ENCODE measurements around the gene USH1C.

The USH1C gene

DNA sequence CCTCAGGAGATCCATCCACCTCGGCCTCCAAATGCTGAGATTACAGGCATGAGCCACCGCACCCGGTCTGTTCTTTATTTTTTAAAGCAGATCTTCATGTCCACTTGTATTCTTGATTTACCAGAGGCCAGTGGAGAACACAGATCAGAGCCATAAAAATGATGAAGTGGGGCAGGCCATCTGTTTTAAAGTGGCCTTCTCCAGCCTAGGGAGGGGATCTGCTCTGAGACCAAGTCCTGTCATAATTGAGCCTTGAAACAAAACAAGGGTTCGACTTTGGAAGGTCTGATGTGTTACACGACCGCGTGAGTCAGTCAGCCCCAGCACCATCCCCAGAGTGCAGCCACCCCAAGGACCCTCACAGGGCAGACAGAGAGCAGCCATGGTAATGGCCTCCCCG, 95.1 kb downstream of the USH1C start:
- Mint-ChIP-seq H3K36me3 (ENCODE audit: low read depth) (no peaks in the 10 kb centered on the region), H3K27ac (no peak overlapping the region), H3K9me3 (no peaks in the 10 kb centered on the region), H3K4me1 (no peaks in the 10 kb centered on the region), H3K4me3 (no peak overlapping the region), H3K27me3 (ENCODE audit: low read depth) (peaks cover 31% of the 10 kb centered on the region)
- TF ChIP-seq, protein P1, sequence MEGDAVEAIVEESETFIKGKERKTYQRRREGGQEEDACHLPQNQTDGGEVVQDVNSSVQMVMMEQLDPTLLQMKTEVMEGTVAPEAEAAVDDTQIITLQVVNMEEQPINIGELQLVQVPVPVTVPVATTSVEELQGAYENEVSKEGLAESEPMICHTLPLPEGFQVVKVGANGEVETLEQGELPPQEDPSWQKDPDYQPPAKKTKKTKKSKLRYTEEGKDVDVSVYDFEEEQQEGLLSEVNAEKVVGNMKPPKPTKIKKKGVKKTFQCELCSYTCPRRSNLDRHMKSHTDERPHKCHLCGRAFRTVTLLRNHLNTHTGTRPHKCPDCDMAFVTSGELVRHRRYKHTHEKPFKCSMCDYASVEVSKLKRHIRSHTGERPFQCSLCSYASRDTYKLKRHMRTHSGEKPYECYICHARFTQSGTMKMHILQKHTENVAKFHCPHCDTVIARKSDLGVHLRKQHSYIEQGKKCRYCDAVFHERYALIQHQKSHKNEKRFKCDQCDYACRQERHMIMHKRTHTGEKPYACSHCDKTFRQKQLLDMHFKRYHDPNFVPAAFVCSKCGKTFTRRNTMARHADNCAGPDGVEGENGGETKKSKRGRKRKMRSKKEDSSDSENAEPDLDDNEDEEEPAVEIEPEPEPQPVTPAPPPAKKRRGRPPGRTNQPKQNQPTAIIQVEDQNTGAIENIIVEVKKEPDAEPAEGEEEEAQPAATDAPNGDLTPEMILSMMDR (IDR thresholded peaks at IDR 0.05; ENCODE audit: unreplicated experiment in 3 of 3) = no peak

DNA sequence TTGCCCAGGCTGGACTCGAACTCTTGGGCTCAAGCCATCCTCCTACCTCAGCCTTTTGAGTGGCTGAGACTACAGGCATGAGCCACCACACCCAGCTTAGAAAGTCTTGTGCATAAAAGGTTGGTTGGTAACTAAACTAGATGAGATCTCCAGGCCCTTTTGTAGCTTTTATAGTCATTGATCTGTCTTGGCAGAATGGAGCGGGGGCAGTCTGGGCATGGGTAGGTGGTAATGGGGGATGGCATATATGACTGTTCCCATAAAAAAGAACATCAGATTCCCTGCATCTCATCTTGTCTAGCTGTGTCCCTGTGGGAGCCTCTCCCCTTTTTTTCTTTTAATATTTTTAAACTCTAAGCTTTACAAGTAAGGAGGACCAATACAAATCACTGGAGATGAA, 97.7 kb downstream of the USH1C start:
- TF ChIP-seq, protein P1 (IDR thresholded peaks at IDR 0.05; ENCODE audit: unreplicated experiment in 3 of 3) = no peak
- H3K27me3 Mint-ChIP-seq (ENCODE audit: low read depth) = peaks cover 30% of the 10 kb centered on the region
- H3K36me3 Mint-ChIP-seq (ENCODE audit: low read depth) = no peaks in the 10 kb centered on the region
- H3K27ac Mint-ChIP-seq = no peak overlapping the region
- H3K9me3 Mint-ChIP-seq = no peaks in the 10 kb centered on the region
- H3K4me3 Mint-ChIP-seq = no peak overlapping the region
- H3K4me1 Mint-ChIP-seq = no peaks in the 10 kb centered on the region

DNA sequence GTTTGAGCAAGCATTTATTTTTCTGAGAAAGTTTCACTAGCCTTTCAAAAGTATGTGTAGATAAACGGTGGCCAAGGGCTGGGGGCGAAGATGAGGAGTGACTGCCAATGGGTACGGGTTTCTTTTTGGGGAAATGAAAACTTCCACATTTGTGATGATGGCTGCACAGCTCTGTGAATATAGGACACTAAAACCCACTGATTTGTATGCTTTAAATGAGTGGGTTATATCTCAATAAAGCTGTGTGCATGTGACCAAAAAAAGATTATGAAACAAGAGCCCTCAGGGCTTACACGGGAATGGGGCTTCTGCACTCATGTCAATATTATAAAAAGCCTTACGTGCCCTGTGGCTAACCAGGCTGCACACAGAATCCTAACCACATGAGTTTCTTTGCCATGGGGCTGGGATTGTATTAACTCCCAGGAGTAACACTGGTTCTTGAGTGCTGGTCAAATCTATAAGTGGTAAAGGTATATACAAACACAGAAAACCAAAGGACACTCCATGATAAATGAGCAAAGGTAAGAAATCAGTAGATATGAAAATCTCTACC, 98.9 kb downstream of the USH1C start:
- H3K4me1 Mint-ChIP-seq = no peaks in the 10 kb centered on the region
- TF ChIP-seq, protein P1 (IDR thresholded peaks at IDR 0.05; ENCODE audit: unreplicated experiment in 3 of 3) = no peak
- no peak overlapping the region for H3K4me3 Mint-ChIP-seq
- H3K27ac Mint-ChIP-seq = no peak overlapping the region
- peaks cover 35% of the 10 kb centered on the region for H3K27me3 Mint-ChIP-seq (ENCODE audit: low read depth)
- peaks cover 2% of the 10 kb centered on the region for H3K9me3 Mint-ChIP-seq
- no peaks in the 10 kb centered on the region for H3K36me3 Mint-ChIP-seq (ENCODE audit: low read depth)

DNA sequence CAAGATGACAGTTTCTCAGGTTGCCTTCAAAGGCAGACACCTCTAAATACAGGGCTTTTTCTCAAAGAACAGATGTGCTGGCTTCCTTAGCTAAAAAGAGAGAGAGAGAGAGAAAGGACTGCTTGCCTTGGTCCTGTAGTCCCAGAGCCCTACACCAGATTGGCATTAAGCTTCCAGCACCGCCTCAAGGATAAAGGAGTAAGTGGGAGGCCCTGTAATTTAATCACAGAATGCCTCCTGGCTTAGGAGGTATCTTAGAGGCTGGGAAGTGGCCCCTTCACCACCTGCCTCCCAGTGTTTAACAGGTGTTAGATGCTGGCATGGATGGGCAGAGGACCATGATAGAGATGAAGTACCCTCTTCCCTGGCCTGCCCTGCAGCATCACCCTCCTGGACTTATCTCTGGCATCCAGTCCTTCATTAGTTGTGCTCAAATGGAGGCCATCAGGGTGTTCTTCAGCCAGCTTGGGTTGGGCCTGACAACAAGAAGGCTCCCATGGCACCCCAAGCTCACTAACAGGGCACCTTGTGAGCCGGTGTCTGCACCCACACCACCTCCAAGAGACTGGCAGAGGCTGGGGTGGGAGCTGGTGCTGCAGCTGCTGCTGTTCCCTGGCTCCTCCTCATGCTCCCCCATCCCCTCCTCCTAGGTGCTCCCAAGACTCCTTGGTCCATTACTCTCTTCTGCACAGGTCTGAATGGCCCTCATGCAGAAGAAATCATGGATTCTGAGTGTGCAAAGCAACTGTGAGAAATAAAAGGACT, 100.1 kb downstream of the USH1C start:
- TF ChIP-seq, protein P1 (IDR thresholded peaks at IDR 0.05; ENCODE audit: unreplicated experiment in 3 of 3) = no peak
- H3K4me1 Mint-ChIP-seq = no peaks in the 10 kb centered on the region
- H3K27me3 Mint-ChIP-seq (ENCODE audit: low read depth) = peaks cover 36% of the 10 kb centered on the region

More for the DNA sequence above, 100.1 kb downstream of the USH1C start:
- H3K27ac Mint-ChIP-seq = no peak overlapping the region
- no peak overlapping the region for H3K4me3 Mint-ChIP-seq
- peaks cover 2% of the 10 kb centered on the region for H3K9me3 Mint-ChIP-seq
- H3K36me3 Mint-ChIP-seq (ENCODE audit: low read depth) = no peaks in the 10 kb centered on the region

All from nephron (organoid).